Measurements from ENCODE around the gene FOXJ1. TPM values are rescaled to one million over a fixed set of nuclear protein-coding genes. Genes with fewer than 3 reads are reported as not detected.

FOXJ1 gene
- polyA plus RNA-seq, 4 donors = 18.7 to 31.7 (median 19.4) TPM

- no peak for DNase-seq (ENCODE audit: low read depth in 4 of 4, low spot score in 3 of 4)
These were observed 20.7 kb upstream of the FOXJ1 start for GRCh38 chr17:76161619-76162266.

DNA sequence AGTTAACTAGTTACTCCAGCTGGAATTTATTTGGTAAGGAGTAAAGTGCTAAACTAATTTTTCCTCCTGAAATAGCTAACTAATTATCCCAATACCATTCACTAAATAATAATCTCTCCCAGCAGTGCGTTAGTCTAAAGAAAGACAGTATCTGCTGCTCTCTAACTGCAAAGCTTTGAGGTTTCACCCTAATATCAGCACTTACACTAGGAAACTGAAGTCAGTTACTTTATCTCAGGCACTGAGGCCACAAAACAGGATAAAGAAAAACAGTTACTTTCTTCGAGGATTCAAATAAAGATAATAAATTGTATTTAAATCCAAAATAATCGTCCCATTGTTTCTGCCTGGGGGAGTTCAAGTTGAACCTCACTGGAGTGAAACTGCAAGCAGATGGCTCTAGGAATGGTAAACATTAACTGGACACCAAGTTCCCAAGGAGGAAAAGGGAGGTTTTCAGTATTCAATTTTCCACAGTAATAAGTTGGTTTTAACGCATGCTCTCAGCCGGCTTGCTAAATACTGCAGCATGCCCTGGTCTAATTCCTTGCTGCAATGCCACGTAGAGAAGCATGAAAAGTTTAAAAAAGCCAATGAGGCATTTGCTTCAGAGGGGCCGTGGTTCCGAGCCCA lies 20.0 kb upstream of the FOXJ1 start:
- no peak for DNase-seq (ENCODE audit: low read depth in 4 of 4, low spot score in 3 of 4)

GRCh38 chr17:76159157-76159556 lies 18.1 kb upstream of the FOXJ1 start:
- no peak for DNase-seq (ENCODE audit: low read depth in 4 of 4, low spot score in 3 of 4)

DNA sequence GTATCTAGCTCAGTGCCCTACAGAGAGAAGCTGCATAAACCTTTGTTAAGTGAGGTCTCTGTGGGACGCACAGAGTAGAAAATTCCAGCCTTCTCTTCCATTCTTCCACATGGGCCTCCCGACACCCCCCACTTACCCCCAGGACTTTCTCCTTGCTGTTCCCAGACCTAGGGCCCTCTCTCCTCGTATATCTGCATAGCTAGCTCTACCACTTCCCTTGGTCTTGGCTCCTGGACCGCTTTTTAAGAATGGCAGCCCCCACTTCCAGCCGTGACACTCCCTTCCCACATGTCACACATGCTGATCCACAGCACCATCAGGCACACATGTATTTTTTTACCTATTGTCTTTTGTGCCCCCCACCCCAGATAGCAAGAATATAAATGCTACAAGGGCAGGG lies 16.7 kb upstream of the FOXJ1 start:
- no peak for DNase-seq (ENCODE audit: low read depth in 4 of 4, low spot score in 3 of 4)

GRCh38 chr17:76156662-76156991 lies 15.6 kb upstream of the FOXJ1 start:
- no peak for DNase-seq (ENCODE audit: low read depth in 4 of 4, low spot score in 3 of 4)

- DNase-seq (ENCODE audit: low read depth in 4 of 4, low spot score in 3 of 4) = no peak
These were observed 15.1 kb upstream of the FOXJ1 start for GRCh38 chr17:76155988-76156661.

DNA sequence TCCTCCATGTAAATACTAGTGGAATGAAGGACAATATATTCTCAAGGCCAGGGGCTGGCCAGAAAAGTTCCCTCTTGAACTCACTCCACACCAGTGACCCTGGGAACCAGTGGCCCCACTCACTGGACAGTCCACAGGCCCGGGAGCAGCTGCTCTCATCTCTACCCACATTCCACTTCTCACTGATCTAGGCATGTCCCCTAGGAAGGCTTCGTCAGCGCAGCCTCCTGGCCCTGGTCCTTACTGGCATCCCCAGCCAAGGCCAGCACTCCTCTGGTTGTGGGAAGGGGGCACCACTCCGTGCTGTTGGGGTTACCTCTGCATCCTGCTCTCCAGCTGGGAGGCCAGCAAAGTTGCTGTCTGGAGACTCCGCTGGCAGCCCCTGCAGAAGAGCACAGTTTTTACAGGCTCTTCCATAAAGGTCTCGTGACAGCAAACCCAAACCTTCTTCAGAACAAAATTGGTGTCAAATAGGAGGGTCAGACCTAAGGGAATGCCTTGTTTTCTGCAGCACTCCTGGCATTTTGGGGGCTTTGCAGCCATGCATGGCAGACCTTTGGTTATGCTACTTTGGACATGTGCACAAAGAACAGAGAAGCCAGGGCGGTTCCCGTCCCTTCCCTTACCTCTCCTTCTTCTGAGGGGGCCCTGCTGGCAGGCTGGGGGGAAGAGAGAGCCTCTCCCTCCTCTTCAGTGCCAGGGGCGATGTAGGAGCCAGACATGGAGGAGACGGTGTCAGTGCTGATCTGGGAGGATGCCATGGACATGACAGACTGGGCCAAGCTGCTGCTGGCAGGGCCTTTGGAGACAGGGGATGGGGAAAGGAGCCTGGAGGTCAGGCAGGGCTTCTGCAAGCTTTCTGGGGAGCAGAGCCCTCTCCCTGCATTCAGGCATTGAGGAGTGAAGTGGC lies 14.1 kb upstream of the FOXJ1 start:
- DNase-seq (ENCODE audit: low read depth in 4 of 4, low spot score in 3 of 4) = no peak

- no peak for DNase-seq (ENCODE audit: low read depth in 4 of 4, low spot score in 3 of 4)
These were observed 13.2 kb upstream of the FOXJ1 start for GRCh38 chr17:76154292-76154691.

- no peak for DNase-seq (ENCODE audit: low read depth in 4 of 4, low spot score in 3 of 4)
These were observed 12.6 kb upstream of the FOXJ1 start for GRCh38 chr17:76153640-76154039.

GRCh38 chr17:76153202-76153601 lies 12.2 kb upstream of the FOXJ1 start:
- no peak for DNase-seq (ENCODE audit: low read depth in 4 of 4, low spot score in 3 of 4)

DNA sequence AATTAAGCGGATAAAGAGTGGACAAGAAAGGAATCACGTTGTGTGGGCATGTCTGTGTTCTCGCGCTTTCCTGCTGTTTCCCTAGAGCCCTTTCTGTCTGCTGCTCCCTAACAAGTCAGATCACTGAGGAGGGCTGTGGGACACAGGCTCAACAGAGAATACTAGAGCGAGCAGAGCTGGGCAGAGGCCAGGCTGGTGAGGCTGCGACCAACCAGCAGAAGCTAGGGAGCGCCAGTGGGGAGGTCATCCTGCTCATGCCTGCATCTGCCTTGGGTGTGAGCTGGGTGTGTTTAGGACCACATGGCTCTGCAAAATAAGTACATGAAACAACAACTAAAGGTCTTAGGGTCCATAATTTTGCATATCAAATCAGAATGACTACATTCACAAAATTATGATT lies 11.5 kb upstream of the FOXJ1 start:
- no peak for DNase-seq (ENCODE audit: low read depth in 4 of 4, low spot score in 3 of 4)

- no peak for DNase-seq (ENCODE audit: low read depth in 4 of 4, low spot score in 3 of 4)
These were observed 10.9 kb upstream of the FOXJ1 start for GRCh38 chr17:76151896-76152454.

DNA sequence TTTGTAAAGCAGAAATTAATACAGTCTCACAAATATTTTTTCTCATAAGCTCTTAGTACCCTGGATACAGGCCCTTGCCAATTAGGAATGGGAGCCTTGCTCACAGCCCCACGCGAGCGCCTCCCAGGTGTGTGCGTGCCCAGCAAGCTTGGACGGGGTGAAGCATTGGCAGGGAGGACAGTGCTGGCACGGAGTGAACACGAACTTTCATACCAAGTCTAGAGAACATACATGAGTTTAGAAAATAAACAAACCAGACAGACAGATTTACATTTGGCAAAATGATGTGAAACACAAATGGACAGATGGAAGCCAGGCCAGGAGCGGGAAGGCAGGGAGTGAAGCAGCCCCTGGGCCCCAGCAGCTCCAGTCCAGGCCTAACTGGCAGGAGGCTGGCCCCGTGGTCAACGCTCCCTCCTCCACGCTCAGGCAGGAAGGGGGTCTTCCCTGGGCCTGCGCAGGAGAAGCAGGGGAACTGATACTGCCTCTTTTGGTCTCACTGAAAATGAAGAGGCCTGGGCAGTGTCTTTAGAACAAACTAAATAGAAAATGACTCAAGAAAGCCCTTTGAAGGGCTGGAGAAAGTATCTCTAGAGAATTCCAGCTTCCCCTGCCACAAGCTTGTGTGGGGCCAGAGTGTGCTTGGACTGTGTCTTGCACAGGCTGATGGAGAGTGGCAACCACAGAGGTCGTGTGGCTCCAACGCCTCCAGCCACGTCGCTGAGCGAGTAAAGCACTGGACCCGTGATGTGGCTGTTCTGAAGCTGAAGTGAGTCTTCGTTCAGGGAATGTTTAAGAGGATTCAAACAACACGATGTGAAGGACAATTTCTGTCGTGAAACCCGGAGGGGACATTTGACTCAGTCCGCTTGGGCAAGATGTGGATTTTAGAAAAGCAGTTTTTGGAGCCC lies 9.9 kb upstream of the FOXJ1 start:
- DNase-seq (ENCODE audit: low read depth in 4 of 4, low spot score in 3 of 4) = no peak

GRCh38 chr17:76149214-76149613 lies 8.2 kb upstream of the FOXJ1 start:
- DNase-seq (ENCODE audit: low read depth in 4 of 4, low spot score in 3 of 4) = no peak

DNA sequence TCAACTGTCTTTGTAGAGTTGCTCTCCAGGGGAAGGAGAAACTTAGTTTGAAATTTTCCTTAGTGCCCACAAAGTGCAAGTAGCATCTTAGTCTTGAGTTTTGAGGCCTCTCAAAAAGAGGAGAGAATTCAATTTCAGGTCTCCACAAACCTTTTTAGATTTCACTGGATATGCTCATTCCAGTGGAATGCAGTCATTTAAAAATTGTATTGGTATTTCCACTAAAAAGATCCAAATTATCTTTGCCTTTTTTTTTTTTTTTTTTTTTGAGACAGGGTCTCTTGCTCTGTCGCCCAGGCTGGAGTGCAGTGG lies 6.9 kb upstream of the FOXJ1 start:
- no peak for DNase-seq (ENCODE audit: low read depth in 4 of 4, low spot score in 3 of 4)

- no peak for DNase-seq (ENCODE audit: low read depth in 4 of 4, low spot score in 3 of 4)
These were observed 6.4 kb upstream of the FOXJ1 start for GRCh38 chr17:76147211-76148014.

GRCh38 chr17:76146053-76146851 lies 5.2 kb upstream of the FOXJ1 start:
- DNase-seq (ENCODE audit: low read depth in 4 of 4, low spot score in 3 of 4) = no peak

Data from right renal pelvis (tissue), 4 donors.